HG02938 (cell line): Measurements from ENCODE around the gene DOK7.

Experiments
- ATAC-seq: cut with Tn5 transposase; IDR thresholded peaks from one replicate; pipeline ENCODE4 v1.9.1; 2021; ENCODE audit warnings: mild to moderate bottlenecking, moderate library complexity; ENCODE audit not compliant: unreplicated experiment

DOK7 gene

DNA sequence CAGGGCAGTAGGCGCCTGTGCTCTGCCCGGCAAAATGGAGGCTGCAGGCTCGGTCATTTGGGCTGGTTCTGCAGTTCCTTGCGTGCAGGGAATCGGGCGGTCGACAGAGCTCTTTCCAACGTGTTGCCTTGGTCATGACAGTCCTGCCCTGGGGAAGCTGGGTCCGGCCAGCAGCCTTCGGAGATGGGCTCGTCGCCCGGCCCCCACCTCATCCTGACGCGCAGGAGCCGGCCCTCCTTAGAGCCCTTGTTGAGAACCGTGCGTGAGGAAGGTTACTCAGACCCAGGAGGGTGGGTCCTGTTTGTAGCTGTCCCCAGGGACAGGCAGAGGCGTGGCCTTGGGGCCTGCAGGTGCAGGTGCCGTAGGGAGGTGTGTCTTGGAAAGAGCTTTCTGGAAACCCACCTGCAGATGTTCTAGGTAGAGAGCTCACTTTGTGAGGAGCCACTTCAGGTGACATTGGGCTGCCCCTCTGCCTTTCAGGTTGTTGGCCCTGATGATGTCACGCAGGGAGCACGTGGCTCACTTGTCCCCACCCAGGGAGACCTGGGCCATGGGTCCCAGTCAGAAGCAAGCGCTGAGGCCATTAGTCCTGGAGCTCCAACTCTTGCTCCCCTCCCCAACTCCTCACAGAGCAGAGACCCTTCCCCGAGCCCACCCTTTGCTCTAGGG, 36.5 kb upstream of the DOK7 start:
- no peak for ATAC-seq

DNA sequence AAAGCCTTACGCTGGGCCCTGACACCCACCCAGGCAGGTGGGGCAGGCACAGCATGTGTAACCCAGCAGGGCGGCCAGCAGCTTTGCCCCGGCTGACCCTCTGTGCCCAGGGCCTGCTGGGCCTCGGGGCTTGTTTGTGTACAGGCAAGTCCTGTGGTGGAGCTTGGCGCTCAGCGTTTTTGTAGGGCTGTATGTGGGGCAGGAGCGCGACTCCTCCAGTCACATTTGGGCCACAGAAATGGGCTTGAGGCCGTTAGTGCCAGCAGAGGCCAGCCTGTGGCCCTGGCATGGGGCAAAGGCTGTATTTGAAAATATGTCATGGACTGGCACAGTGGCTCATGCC, 36.0 kb upstream of the DOK7 start:
- ATAC-seq = no peak

- ATAC-seq = no peak
Observed at GRCh38 chr4:3427706-3428446, 35.2 kb upstream of the DOK7 start.

GRCh38 chr4:3429651-3430050, 33.5 kb upstream of the DOK7 start:
- no peak for ATAC-seq

GRCh38 chr4:3430524-3430923, 32.6 kb upstream of the DOK7 start:
- no peak for ATAC-seq

DNA sequence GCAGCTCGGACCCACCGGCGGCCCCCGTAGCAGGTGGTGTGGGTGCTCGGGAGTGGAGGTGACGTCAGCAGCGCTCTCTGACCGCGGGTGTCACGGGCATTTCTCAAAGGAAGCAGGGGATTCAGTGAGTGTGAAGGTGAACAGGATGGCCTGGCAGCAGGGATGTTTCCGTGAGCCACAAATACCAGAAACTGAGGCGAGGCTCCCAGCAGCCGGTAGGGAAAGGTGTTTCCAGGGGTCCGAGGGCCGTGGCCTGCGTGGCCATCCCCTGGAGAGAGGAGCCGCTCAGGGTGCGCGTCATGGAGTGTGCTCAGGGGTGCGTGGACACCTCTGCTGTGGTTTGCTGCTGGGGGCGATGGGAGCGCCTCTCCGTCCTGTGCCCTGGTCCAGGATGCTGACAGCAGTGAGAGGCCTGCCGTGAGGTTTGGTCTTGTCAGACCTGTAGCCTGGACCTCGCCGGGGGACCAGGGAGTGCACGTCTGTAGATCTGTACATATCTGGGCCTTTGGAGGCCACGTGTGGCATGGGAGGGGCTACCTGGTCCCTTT, 31.6 kb upstream of the DOK7 start:
- ATAC-seq = no peak

- no peak for ATAC-seq
Observed at GRCh38 chr4:3432381-3432790, 30.7 kb upstream of the DOK7 start.

GRCh38 chr4:3433138-3433869, 29.8 kb upstream of the DOK7 start:
- ATAC-seq = no peak

DNA sequence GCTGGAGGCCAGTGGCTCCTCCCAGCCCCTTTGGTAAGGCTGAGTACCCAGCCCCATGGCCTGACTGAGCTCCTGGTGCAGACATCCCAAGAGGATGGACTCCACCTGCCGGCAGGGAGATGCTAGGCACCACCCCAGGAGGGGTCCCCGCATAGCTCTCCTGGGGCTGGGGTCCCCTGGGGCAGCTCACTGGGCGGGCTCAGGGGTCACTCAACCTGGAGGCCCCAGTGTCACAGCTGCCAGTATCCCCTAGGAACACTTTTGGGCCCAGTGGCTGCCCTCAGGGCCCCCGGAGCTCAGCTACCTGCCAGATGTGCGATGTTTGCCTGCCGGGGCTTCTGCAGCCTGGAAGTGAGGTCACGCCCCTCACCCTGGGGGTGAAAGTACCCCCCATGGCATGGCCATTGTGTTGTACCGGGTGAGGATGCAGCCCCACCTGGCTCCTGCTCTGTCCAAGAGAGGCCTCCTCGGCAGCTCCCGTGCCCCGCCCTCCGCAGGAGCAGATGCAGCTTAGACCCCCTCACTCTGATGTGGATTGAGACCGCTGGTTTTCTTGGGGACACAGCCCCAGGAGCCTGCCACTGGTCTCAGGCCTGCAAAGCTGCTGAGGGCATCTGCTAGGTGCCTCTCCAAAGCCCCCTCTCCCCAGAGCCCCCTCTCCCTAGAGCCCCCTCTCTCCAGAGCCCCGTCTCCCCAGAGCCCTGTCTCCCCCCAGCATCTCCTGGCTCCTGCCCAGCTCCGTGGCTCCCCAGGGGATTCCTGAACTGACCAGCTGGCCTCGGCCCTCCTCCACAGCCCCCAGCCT, 28.0 kb upstream of the DOK7 start:
- no peak for ATAC-seq

DNA sequence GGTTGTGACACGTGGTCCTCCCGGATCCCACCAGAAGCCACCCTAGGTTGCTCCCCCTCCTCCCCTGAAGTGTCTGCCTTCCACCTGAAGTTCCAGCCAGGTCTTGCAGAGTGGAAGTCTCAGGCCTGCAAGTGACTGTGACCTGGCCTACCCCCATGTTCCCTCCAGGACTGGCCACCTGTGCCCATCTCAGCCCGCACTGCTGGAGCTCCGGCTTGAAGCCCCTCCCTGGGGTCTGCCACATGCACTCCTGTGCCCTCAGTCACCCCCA, 27.5 kb upstream of the DOK7 start:
- no peak for ATAC-seq

- ATAC-seq = no peak
Observed at GRCh38 chr4:3436048-3436797, 26.9 kb upstream of the DOK7 start.

DNA sequence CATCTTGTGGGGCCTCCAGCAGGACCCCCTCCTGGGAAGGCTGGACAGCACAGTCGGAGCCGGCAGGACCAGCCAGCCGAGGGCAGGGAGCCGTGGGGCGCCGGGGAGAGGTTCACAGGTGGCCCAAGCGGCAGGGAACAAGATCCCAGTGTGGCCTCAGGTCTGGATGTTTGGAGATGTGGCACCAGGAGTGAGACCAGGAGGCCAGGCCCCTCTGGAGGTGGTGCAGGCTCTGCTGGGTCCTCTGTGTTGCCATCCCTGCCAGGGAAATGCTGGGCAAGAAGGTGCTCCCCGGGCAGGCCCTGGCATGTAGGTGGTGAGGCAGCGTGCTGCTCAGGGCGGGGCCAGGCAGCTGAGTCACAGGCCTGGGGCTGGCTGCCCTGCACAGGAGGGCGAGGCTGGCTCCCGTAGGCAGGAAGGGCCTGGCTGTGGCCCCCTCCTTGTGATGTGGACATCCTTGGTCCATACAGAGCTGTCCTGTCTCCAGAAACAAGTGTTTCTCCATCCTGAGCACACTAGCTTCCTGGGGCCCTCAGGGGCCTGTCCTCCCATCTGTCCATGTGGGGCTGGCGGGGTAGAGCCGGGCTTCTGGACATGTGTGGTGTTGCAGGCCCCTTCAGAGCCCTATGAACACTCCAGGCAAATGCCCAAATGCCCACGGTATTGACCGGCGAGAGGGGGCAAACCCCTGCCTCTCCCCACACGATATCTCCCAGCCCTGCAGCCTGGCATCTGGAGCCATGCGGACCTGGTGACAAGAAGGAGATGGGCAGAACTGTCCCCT, 26.1 kb upstream of the DOK7 start:
- ATAC-seq = no peak

DNA sequence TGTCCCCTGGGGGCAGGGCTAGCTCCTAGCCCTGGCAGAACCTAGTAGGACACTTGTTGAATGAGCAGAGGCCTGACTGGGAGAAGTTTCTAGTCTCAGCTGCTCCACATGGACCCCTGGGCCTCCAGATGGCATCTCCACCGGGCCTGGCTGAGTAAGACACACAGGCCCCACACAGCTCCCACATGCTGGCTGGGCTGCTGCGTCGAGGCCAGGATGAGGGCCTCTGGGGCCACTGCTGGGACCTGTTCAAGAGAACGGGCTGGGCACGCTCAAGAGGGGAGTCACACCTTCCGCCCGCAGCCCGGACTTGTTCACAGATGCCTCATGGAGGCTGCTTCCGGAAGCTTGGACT, 25.5 kb upstream of the DOK7 start:
- ATAC-seq = no peak

GRCh38 chr4:3437998-3438846, 24.9 kb upstream of the DOK7 start:
- no peak for ATAC-seq

DNA sequence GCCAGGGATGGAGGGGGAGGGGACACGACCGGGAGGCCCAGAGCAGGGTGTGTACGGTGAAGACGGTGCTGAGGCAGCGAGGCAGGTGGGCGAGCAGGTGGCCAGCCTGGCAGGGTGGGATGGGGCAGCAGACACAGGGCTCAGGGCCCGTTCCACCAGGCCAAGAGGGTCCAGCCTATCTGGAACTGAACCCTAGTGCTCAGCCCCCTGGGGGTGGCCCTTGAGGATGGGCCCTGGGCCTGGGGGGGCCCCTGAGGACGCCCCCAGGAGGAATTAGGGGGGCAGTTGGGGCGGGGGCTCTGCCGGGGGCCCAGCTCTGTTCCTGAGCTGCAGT, 24.3 kb upstream of the DOK7 start:
- no peak for ATAC-seq

GRCh38 chr4:3439391-3439790, 23.7 kb upstream of the DOK7 start:
- ATAC-seq = no peak

DNA sequence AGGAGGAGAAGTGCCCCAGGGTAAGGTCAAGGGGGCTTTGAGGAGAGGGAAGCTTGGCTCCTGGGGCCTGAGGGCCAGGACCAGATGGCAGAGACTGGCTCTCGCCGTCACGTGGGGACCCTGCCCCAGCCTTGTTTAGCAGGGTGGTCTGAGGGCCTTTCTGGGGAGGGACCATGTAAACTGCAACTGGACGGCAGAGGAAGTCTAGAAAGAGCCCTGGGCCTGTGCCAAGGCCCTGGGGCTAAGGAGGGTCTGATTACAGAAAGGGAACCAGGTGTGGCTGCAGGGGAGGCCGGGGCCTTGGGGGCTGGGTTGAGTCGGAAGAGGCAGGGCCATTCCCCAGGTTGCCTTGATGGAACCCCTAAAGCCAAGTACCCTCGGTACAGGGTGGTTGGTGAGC, 23.1 kb upstream of the DOK7 start:
- no peak for ATAC-seq

DNA sequence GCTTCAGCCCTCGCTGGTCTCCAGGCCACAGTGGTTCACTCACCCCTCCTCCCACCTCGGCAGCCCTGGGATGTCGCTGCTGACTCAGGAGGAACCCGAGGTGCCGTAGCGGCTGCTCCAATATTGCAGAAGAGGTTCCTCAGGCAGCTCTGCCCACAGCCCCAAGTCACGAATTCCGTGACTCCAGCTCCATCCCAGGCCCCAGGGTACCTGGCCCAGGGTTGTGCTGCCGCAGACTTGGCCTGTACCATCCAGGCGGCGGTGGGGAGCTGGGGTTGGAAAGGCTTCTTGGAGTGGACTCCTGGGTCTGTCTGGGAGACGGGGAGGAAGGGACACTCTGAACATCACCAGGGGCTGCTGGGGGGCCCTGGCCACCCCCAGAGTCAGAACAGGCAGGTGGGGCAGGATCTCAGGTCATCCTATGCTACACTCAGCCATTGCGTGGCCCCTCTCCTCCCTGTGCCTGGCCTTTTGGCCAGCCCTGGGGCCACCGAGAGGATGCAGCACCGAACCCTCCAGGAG, 22.1 kb upstream of the DOK7 start:
- ATAC-seq = no peak
